DOHH2 (cell line): Measurements from ENCODE around the gene TMEM170A.

ENCODE experiments used
- CTCF ChIP-seq: fragments of 200-600 bp; sonication (generic); IDR thresholded peaks from one replicate; pipeline ENCODE4 v1.5.1; 2014; ENCODE audit warnings: antibody characterized with exemption, mild to moderate bottlenecking, low read depth, low read length; ENCODE audit not compliant: poor library complexity, severe bottlenecking
- EZH2phosphoT487 ChIP-seq: fragments of 200-600 bp; sonication (generic); IDR thresholded peaks from 2 replicates; pipeline ENCODE4 v1.6.1; 2017; ENCODE audit warnings: borderline replicate concordance, mild to moderate bottlenecking, antibody characterized with exemption, low read length, moderate library complexity, mixed read lengths

DNA sequence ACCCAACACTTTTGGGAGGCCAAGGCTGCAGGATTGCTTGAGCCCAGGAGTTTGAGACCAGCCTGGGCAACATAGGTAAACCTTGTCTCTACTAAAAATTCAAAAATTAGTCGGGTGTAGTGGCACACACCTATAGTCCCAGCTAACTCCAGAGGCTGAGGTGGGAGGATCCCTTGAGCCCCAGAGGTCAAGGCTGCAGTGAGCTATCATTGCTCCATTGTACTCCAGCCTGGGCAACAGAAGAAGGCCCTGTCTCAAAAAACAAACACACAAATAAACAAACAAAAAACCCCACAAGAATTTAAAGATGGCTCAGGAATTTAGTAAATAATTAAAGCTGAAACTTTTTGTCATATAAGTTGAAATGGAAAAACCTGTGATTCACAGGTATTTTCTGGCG, 2.3 kb upstream of the TMEM170A start:
- TF ChIP-seq CTCF = no peak
- TF ChIP-seq EZH2phosphoT487 = no peak
